Pancreas (tissue), 10 donors: ENCODE data around the gene ST8SIA1. TPM values are rescaled to one million over a fixed set of nuclear protein-coding genes. Genes with fewer than 3 reads are reported as not detected.

Experiments used
- ATAC-seq, 4 donors: fragments of 200-7000 bp; cut with Tn5 transposase; one replicate each; pipeline versions ENCODE4 v1.8.0 to v1.9.1; 2020; ENCODE audit warnings: mild to moderate bottlenecking in 4 of 4, moderate library complexity in 4 of 4
- DNase-seq, 6 donors: peaks; one replicate each; pipeline ENCODE4 v3.0.0-alpha.2; 2020
- FAIRE-seq: peaks from 2 replicates; lab custom pipeline; 2012; peaks lifted over from hg19 to GRCh38; lab: Jason Lieb, UNC
- H3K27ac ChIP-seq, 4 donors: fragments of 200-600 bp; sonication (generic); 1 replicate in 3 of 4; 2 replicates in 1 of 4; pipeline versions ENCODE4 v1.5.0 to v1.8.0; 2020
- H3K27me3 ChIP-seq, 4 donors: fragments of 200-600 bp; one replicate each; pipeline ENCODE4 v1.8.0; 2021
- H3K36me3 ChIP-seq, 3 donors: fragments of 200-600 bp; sonication (generic) in 1 of 3; one replicate each; pipeline versions ENCODE4 v1.5.0 to v1.8.0; 2020 to 2021
- H3K4me1 ChIP-seq, 3 donors: fragments of 200-600 bp; one replicate each; pipeline ENCODE4 v1.8.0; 2021
- H3K4me3 ChIP-seq, 4 donors: fragments of 200-600 bp; sonication (generic) in 2 of 4; one replicate each; pipeline versions ENCODE4 v1.5.0 to v1.8.0; 2020 to 2021
- H3K9me3 ChIP-seq, 4 donors: fragments of 200-600 bp; one replicate each; pipeline ENCODE4 v1.8.0; 2021
- WGBS, 2 donors: extraction: QIAGEN DNeasy Blood & Tissue Kit; methylation state at CpG; one replicate each; pipeline ENCODE4 v1.1.7; 2013; 5-methylcytosine and 5-hydroxymethylcytosine counted together
- intact Hi-C, 3 donors: fragments of 100-400 bp; cut with DNase I; formaldehyde crosslinking; loops; one replicate each; pipeline versions ENCODE4 v1.11.1 to v1.14.2; 2022
- polyA plus RNA-seq, 2 donors: library from polyadenylated mRNA; stranded (reverse); fragments of 200-250 nt; gene quantifications; one replicate each; pipeline ENCODE4 v1.2.3, GENCODE V29; 2013
- total RNA-seq, 6 donors: library from RNA; stranded (reverse); fragmentation: NEBNext Ultra II Directional in 4 of 6; extraction: Animal tissue kit (Norgen Biotek cat#: 25700) in 4 of 6; gene quantifications; one replicate each; pipeline versions ENCODE4 v1.2.1 to v1.2.4, GENCODE V29; 2021 to 2023
- TF ChIP-seq, protein P1 (sequence below), 4 donors: fragments of 200-600 bp; sonication (generic) in 3 of 4; IDR thresholded peaks; one replicate each; pipeline versions ENCODE4 v1.5.0 to v1.8.0; 2021; ENCODE audit warnings: antibody characterized with exemption in 4 of 4
- donor health status: healthy with polysubstance abuse.
- donor health status: DM: no; HTN: no; CAD: no; lungs with moderate emphysema.
- donor health status: DM: no; HTN: no; CAD: no.
- donor health status: control.
- donor health status: control.
- donor health status: Bipolar disorder and iron deficiency.
- donor health status: DM: yes; HTN: yes; CAD: no.
- donor health status: DM: no; HTN: no; CAD: no.
- donor health status: DM: no; HTN: no; CAD: no.
- donor health status: DM: yes; HTN: yes; CAD: no.

Gene ST8SIA1
- total and polyA plus RNA-seq, 8 donors, result 0.38 to 1.5 (median 0.88) TPM; not detected in 2

DNA sequence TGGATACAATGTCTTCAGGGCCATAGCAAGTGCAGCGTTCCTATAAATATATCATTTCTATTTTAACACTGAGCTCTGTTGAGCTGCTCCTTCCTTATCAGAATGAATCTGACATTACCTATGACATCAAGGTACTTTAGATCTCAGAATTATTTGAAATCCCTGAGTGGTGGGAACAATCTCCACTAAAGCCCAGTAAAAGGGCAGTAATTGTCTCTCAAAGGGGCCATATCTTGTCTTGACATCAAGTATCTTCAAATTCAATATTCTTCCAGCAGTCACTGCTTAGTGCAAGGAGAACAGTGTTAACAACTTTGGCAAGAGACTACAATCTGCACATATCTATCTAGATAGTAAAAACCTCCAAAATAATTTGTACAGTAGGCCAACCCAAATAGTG is 21.7 kb upstream of the ST8SIA1 start:
- DNase-seq, result no peak
- TF ChIP-seq, protein P1, sequence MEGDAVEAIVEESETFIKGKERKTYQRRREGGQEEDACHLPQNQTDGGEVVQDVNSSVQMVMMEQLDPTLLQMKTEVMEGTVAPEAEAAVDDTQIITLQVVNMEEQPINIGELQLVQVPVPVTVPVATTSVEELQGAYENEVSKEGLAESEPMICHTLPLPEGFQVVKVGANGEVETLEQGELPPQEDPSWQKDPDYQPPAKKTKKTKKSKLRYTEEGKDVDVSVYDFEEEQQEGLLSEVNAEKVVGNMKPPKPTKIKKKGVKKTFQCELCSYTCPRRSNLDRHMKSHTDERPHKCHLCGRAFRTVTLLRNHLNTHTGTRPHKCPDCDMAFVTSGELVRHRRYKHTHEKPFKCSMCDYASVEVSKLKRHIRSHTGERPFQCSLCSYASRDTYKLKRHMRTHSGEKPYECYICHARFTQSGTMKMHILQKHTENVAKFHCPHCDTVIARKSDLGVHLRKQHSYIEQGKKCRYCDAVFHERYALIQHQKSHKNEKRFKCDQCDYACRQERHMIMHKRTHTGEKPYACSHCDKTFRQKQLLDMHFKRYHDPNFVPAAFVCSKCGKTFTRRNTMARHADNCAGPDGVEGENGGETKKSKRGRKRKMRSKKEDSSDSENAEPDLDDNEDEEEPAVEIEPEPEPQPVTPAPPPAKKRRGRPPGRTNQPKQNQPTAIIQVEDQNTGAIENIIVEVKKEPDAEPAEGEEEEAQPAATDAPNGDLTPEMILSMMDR (IDR thresholded peaks at IDR 0.05), result no peak
- no peak overlapping the region for H3K4me3 ChIP-seq
- 90 to 92% methylated on average over 1 of the region's 1 CpG for WGBS, 2 donors
- H3K27me3 ChIP-seq, result no peaks in the 10 kb centered on the region
- H3K27ac ChIP-seq, result no peak overlapping the region
- H3K4me1 ChIP-seq, result no peaks in the 10 kb centered on the region
- ATAC-seq, result no peak
- no peaks in the 10 kb centered on the region for H3K36me3 ChIP-seq
- FAIRE-seq, result no peak
- intact Hi-C loops, result no loop called here
- H3K9me3 ChIP-seq, result no peaks in the 10 kb centered on the region

DNA sequence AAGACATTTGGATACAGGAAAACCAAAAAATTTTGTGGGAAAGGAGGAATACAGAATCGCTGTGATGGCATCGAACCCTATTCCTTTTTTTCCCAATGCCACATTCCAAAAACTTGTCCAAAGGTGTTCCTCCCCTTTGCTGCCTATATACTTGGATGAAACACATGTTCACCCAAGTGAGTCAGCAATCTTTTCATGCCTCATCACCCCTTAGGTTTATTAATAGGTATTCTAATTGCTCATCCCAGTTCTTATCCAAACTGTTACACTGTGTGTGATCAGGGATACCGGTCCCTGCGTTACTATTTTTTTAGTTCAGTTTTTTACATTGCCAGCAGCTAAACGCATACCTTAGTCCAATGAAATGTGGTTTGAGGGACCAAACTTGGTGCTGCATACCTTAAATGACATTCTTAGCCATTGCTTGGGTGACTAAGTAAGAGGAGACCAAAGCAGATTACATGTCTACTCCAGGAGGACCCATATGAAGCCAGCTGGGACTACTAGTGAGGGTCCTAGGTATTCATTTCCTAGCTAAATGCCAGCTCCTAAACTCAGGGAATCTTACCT is 20.6 kb upstream of the ST8SIA1 start:
- TF ChIP-seq, protein P1 (IDR thresholded peaks at IDR 0.05), result no peak

DNA sequence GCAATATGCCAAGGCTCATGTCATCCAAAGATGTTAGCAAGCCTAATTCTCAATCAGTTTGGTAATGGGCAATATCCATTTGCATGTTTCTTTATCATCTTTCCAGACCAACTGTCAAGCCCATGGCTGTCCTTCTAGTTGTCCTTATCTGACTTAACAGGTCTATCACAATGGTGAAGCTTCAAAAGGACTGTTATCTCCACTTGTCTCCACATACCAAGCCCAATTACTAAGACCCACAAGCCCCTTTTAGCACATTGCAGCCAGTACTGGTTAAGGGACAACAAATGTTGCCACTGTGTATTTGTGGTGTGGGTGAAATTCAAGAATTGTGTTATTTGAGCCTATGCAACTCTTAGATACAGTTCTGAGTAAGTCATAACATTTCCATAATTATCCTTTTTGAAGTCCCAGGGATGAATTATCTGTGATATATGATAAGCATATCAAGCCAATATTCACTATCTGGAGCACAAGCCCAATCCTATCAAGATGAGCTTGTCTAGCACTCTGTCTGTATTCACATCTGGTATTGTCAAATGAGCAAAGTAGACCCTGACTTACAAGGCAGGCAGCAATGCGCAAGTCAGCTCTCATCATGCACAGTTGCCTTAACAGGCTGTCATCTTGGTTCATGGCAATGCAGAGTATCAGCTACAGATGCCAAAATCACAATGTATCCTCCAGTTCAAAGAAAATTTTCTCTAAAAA is 19.3 kb upstream of the ST8SIA1 start:
- intact Hi-C loops, result no loop called here
- 96 to 97% methylated on average over 1 of the region's 1 CpG for WGBS, 2 donors
- no peak for ATAC-seq

More for the DNA sequence above, 20.6 kb upstream of the ST8SIA1 start:
- Histone ChIP-seq H3K4me1 (no peaks in the 10 kb centered on the region), H3K27me3 (no peaks in the 10 kb centered on the region), H3K36me3 (no peaks in the 10 kb centered on the region), H3K4me3 (no peak overlapping the region), H3K27ac (no peak overlapping the region), H3K9me3 (no peaks in the 10 kb centered on the region)
- no peak for FAIRE-seq
- DNase-seq, result no peak
- 74 to 84% methylated on average over 5 of the region's 5 CpGs for WGBS, 2 donors
- ATAC-seq, result no peak
- intact Hi-C loops, result no loop called here

DNA sequence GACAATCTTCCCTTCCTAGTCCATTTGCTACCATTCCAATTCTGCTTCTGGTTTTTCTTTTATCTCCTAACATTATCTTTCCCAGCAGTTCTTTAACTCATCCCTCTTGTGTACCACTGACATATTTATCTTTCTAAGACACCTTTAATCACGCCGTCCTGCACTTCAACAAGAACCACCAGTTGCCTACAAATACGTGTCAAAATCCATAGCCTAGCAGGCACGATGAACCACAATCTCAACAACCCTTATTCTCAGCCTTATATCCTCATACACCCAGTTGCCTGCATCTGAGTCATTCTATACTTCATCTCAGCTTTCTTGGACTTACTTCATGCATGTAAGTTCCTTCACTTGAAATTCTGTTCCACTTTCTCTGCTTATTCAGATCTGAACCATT is 16.4 kb upstream of the ST8SIA1 start:
- DNase-seq (no peak), ATAC-seq (no peak), FAIRE-seq (no peak)
- Histone ChIP-seq H3K4me1 (no peaks in the 10 kb centered on the region), H3K27ac (no peak overlapping the region), H3K9me3 (no peaks in the 10 kb centered on the region), H3K4me3 (no peak overlapping the region), H3K27me3 (no peaks in the 10 kb centered on the region), H3K36me3 (no peaks in the 10 kb centered on the region)
- TF ChIP-seq, protein P1 (IDR thresholded peaks at IDR 0.05), result no peak
- intact Hi-C loops, result no loop called here
- WGBS, 2 donors, result 36 to 37% methylated on average over 4 of the region's 4 CpGs

More for the DNA sequence above, 19.3 kb upstream of the ST8SIA1 start:
- DNase-seq (no peak), FAIRE-seq (no peak)
- H3K27me3 ChIP-seq, result no peaks in the 10 kb centered on the region
- TF ChIP-seq, protein P1 (IDR thresholded peaks at IDR 0.05), result no peak
- H3K36me3 ChIP-seq, result no peaks in the 10 kb centered on the region
- H3K27ac ChIP-seq, result no peak overlapping the region
- H3K4me1 ChIP-seq, result no peaks in the 10 kb centered on the region
- H3K4me3 ChIP-seq, result no peak overlapping the region
- H3K9me3 ChIP-seq, result no peaks in the 10 kb centered on the region

DNA sequence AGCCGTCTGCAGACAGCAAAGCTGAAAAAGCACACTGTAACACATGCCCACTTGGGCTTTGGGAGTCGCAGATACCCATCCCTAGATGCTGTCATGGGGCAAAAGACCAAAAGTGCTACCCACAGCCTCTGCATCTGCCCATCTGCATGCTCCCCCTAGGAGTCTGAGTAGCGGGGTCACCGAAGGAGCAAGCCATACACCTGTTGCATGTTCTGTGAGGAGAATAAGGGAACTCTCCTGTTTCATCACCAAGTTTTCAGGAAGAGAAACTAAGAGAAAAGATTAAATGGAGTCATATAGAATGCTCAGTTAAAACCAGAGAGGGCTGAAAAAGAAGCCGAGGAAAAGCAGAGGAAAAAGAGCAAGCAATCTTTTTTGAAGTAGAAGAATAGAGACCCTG is 13.7 kb upstream of the ST8SIA1 start:
- no peaks in the 10 kb centered on the region for H3K27me3 ChIP-seq
- no peak for ATAC-seq
- no peaks in the 10 kb centered on the region for H3K36me3 ChIP-seq
- 74 to 75% methylated on average over 5 of the region's 5 CpGs for WGBS, 2 donors
- DNase-seq, result no peak
- H3K9me3 ChIP-seq, result no peaks in the 10 kb centered on the region
- H3K27ac ChIP-seq, result no peak overlapping the region
- H3K4me1 ChIP-seq, result no peaks in the 10 kb centered on the region
- FAIRE-seq, result no peak
- TF ChIP-seq, protein P1 (IDR thresholded peaks at IDR 0.05), result no peak
- no peak overlapping the region for H3K4me3 ChIP-seq
- intact Hi-C loops, result no loop called here
